RWPE2 (cell line): Measurements from ENCODE around the gene NPS.

Experiments used
- ATAC-seq: fragments of 200-7000 bp; cut with Tn5 transposase; 3 replicates; pipeline ENCODE4 v1.9.1; 2021; ENCODE audit warnings: low read depth
- DNase-seq: peaks from one replicate; pipeline ENCODE4 v3.0.0-alpha.2; 2020; ENCODE audit warnings: low spot score
- H3K27ac ChIP-seq: fragments of 450-650 bp; 2 replicates; pipeline ENCODE4 v1.5.1; 2017; ENCODE audit warnings: mild to moderate bottlenecking; ENCODE audit not compliant: poor library complexity, severe bottlenecking
- H3K27me3 ChIP-seq: fragments of 250-450 bp; sonication (Bioruptor Pico); 2 replicates; pipeline ENCODE4 v1.5.1; 2021; ENCODE audit warnings: mild to moderate bottlenecking, moderate library complexity; ENCODE audit not compliant: insufficient read depth, poor library complexity, severe bottlenecking
- H3K36me3 ChIP-seq: fragments of 250-450 bp; sonication (Bioruptor Pico); 2 replicates; pipeline ENCODE4 v1.5.1; 2020; ENCODE audit warnings: low read depth, mild to moderate bottlenecking, moderate library complexity
- H3K4me1 ChIP-seq: fragments of 250-450 bp; sonication (Bioruptor Pico); 2 replicates; pipeline ENCODE4 v1.5.1; 2021; ENCODE audit warnings: mild to moderate bottlenecking, moderate library complexity; ENCODE audit not compliant: insufficient read depth, poor library complexity, severe bottlenecking
- H3K4me3 ChIP-seq: fragments of 250-450 bp; sonication (Bioruptor Pico); 2 replicates; pipeline ENCODE4 v1.5.1; 2021; ENCODE audit warnings: mild to moderate bottlenecking, moderate library complexity; ENCODE audit not compliant: severe bottlenecking
- H3K9me3 ChIP-seq: fragments of 250-450 bp; sonication (Bioruptor Pico); 2 replicates; pipeline ENCODE4 v1.5.1; 2021; ENCODE audit warnings: mild to moderate bottlenecking, moderate library complexity; ENCODE audit not compliant: severe bottlenecking
- CTCF ChIP-seq: fragments of 450-650 bp; IDR thresholded peaks from one replicate; pipeline ENCODE4 v1.5.1; 2017; ENCODE audit warnings: mild to moderate bottlenecking, moderate library complexity; ENCODE audit not compliant: poor library complexity, severe bottlenecking

NPS gene

GRCh38 chr10:127592586-127592985, 43.5 kb downstream of the NPS start:
- H3K4me3 ChIP-seq, result no peak overlapping the region
- H3K27me3 ChIP-seq, result peaks cover 35% of the 10 kb centered on the region
- no peaks in the 10 kb centered on the region for H3K9me3 ChIP-seq
- H3K4me1 ChIP-seq, result no peaks in the 10 kb centered on the region
- ATAC-seq (no peak), DNase-seq (no peak)
- no peaks in the 10 kb centered on the region for H3K36me3 ChIP-seq
- no peak for TF ChIP-seq CTCF
- H3K27ac ChIP-seq, result no peak overlapping the region

GRCh38 chr10:127600479-127600878, 51.4 kb downstream of the NPS start:
- H3K36me3 ChIP-seq, result no peaks in the 10 kb centered on the region
- 0 out of 3 replicates have a peak, but pooled peaks have one; percentile 17 for ATAC-seq
- H3K27me3 ChIP-seq, result no peaks in the 10 kb centered on the region
- DNase-seq, result no peak
- H3K4me3 ChIP-seq, result no peak overlapping the region
- no peaks in the 10 kb centered on the region for H3K4me1 ChIP-seq
- no peak for TF ChIP-seq CTCF
- H3K9me3 ChIP-seq, result no peaks in the 10 kb centered on the region
- no peak overlapping the region for H3K27ac ChIP-seq
